Skin epidermis (tissue), 12 donors: ENCODE measurements around the gene ZNF518A.
"Not testable (repeated sequence)": the region's sequence is repeated elsewhere in the genome, so short reads cannot be mapped to it uniquely, and the experiment has no call there.

Source experiments
- H3K27ac ChIP-seq, 21 experiments: fragments of 200-600 bp; sonication (generic) in 11 of 21; one replicate each; pipeline ENCODE4 v1.5.0; 2020; ENCODE audit warnings: mild to moderate bottlenecking in 3 of 21, inconsistent platforms in 2 of 21, moderate library complexity in 2 of 21
- H3K4me3 ChIP-seq, 7 experiments: fragments of 200-600 bp; sonication (generic) in 2 of 7; one replicate each; pipeline ENCODE4 v1.5.0; 2020; ENCODE audit warnings: inconsistent platforms in 2 of 7, mild to moderate bottlenecking in 2 of 7, moderate library complexity in 1 of 7

The ZNF518A gene

DNA sequence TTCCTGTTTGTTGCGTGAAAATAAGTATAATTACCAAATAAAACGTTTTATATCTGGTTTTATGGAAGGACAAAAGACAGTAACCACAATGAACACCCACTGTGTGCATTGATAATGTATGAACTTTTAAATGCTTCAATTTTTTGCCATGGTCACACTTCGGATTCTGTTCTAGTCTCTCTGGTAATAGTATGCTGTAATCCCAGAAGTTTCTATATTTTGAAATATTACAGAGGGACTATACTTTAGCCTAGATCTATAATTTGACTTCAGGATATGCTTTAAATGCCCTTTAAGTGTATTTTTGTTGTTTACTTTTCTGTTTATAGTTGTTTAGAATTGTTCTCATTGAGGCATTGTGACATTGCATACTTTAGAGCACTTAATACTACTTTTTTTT lies 1.5 kb downstream of the ZNF518A start:
- Histone ChIP-seq H3K4me3 (no peak overlapping the region), H3K27ac (no peak overlapping the region)

DNA sequence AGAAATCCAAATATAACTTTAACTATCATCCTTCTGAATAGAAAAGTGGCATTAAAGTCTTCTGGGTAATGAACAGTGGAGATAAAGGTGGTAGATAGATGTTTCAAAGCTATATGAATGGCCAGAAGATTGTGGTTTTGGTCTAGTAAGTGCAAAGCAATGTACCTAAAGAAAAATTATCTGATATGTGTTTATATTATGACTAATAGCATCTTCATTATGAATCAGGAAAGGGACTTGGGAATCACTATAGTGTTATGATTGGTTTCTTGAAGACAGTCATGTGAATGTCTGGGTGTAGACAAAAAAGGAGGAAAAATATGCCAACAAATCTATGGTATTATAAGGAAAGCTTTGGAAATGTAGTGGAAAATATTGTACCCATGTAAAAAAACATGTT lies 3.0 kb downstream of the ZNF518A start:
- Histone ChIP-seq H3K4me3 (no peak overlapping the region), H3K27ac (no peak overlapping the region)

- no peak overlapping the region for H3K27ac ChIP-seq
- H3K4me3 ChIP-seq: no peak overlapping the region
Observed at GRCh38 chr10:96136810-96137209, 6.7 kb downstream of the ZNF518A start.

GRCh38 chr10:96137567-96137966 lies 7.5 kb downstream of the ZNF518A start:
- Histone ChIP-seq H3K4me3 (no peak overlapping the region), H3K27ac (no peak overlapping the region)

- no peak overlapping the region for H3K4me3 ChIP-seq
- no peak overlapping the region for H3K27ac ChIP-seq
Observed at GRCh38 chr10:96138102-96138501, 8.0 kb downstream of the ZNF518A start.

DNA sequence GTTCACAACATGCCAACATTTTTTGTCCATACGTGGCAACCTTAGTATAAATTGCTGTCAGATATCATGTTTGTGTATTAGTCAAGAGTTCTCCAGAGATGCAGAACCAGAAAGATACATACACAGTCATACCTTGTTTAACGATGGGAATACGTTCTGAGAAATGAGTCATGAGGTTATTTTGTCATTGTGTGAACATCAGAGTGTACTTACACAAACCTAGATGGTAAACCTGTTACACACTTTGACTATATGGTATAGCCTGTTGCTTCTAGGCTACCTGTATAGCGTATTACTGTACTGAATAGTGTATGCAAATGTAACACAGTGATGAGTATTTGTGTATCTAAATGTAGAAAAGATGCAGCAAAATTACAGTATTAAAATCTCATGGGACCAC lies 22.3 kb downstream of the ZNF518A start:
- H3K27ac ChIP-seq: no peak overlapping the region
- H3K4me3 ChIP-seq: no peak overlapping the region

- H3K27ac ChIP-seq: no peak overlapping the region
- H3K4me3 ChIP-seq: no peak overlapping the region
Observed at GRCh38 chr10:96153070-96153469, 23.0 kb downstream of the ZNF518A start.

DNA sequence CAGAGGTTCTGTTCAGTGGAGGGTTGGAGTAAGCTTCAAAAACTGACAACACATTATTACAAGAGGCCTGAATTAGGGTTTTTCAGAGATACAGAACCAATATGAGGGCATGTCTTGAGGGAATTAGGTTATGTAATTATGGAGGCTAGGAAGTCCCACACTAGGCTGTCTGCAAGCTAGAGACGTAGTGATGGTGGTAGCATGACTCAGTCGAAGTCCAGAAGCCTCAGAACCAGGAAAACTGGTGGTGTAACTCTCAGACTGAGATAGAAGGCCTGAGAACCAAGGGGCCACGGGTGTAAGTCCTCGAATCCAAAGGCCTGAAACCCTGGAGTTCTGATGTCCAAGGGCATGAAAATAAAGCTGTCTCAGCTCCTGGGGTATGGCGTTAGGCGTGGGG lies 35.6 kb downstream of the ZNF518A start:
- H3K4me3 ChIP-seq: no peak overlapping the region
- no peak overlapping the region for H3K27ac ChIP-seq

- Histone ChIP-seq H3K27ac (no peak overlapping the region), H3K4me3 (no peak overlapping the region)
Observed at GRCh38 chr10:96168546-96168945, 38.4 kb downstream of the ZNF518A start.

GRCh38 chr10:96170230-96170629 lies 40.1 kb downstream of the ZNF518A start:
- no peak overlapping the region for H3K4me3 ChIP-seq
- H3K27ac ChIP-seq: no peak overlapping the region

- Histone ChIP-seq H3K4me3 (no peak overlapping the region), H3K27ac (no peak overlapping the region)
Observed at GRCh38 chr10:96172666-96173065, 42.6 kb downstream of the ZNF518A start.

- Histone ChIP-seq H3K27ac (no peak overlapping the region), H3K4me3 (no peak overlapping the region)
Observed at GRCh38 chr10:96176985-96177384, 46.9 kb downstream of the ZNF518A start.

GRCh38 chr10:96188421-96188820 lies 58.3 kb downstream of the ZNF518A start:
- Histone ChIP-seq H3K27ac (no peak overlapping the region), H3K4me3 (no peak overlapping the region)

DNA sequence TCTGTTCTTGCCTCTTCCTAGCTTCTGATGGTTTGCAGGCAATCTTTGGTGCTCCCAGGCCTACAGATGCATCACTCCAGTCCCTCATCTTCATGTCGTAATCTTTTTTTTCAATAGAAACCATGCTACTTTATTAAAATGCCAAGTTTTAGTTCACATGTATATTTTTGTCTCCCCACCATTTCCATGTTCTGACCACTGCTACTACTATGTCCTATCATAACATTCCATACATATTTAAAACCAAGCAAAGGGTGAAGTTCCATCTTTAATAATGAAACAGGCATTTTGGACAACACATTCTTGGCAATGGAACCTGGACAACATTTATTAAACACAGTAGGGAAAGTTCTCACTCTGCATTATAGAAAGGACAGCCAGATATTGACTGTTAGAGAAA lies 58.8 kb downstream of the ZNF518A start:
- no peak overlapping the region for H3K4me3 ChIP-seq
- H3K27ac ChIP-seq: no peak overlapping the region

- H3K4me3 ChIP-seq, H3K27ac ChIP-seq: not testable (repeated sequence)
Observed at GRCh38 chr10:96189505-96189904, 59.4 kb downstream of the ZNF518A start.

DNA sequence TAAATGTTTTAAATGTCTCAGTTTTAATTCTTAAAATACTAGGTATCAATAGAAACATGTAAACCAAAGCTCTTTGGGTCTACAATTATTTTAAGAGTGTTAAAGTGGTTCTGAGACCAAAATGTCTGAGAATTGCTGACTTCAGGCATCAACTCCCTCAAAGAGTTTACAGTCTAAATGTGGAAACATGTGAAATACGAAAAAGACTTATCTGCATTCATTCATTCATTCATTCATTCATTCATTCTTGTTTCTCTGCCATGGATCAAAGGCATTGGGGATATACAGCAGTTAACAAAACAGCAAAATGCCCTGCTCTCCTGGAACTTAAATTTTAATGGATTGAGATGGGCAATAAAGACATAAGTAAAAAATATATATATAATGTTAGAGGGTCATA lies 71.4 kb downstream of the ZNF518A start:
- Histone ChIP-seq H3K27ac (no peak overlapping the region), H3K4me3 (no peak overlapping the region)

DNA sequence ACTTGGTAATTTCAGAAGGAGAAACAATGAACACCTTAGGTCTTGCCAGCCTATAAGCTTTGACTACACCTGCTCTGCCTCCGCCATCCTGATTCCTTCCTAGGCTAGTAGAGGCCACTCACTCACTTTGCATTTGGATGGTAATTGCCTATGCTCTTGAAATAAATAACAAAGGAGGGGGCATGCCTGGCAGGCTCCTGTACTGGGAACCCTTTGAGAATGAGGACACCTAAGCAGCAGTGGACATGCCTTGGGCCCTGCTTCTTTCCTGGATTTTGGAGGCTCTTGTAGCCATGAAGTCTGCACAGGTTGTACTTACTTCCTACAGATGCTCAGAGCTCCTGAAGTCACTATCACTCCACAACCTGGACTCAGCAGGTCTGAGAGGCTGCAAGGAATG lies 75.5 kb downstream of the ZNF518A start:
- no peak overlapping the region for H3K4me3 ChIP-seq
- H3K27ac ChIP-seq: no peak overlapping the region

- H3K4me3 ChIP-seq: no peak overlapping the region
- no peak overlapping the region for H3K27ac ChIP-seq
Observed at GRCh38 chr10:96208271-96208670, 78.2 kb downstream of the ZNF518A start.

GRCh38 chr10:96208946-96209345 lies 78.8 kb downstream of the ZNF518A start:
- Histone ChIP-seq H3K27ac (no peak overlapping the region), H3K4me3 (no peak overlapping the region)

- no peak overlapping the region for H3K4me3 ChIP-seq
- no peak overlapping the region for H3K27ac ChIP-seq
Observed at GRCh38 chr10:96211764-96212163, 81.7 kb downstream of the ZNF518A start.

- H3K27ac ChIP-seq: no peak overlapping the region
- no peak overlapping the region for H3K4me3 ChIP-seq
Observed at GRCh38 chr10:96212911-96213310, 82.8 kb downstream of the ZNF518A start.
